ENCODE data around the gene FXYD3. TPM values are rescaled to one million over a fixed set of nuclear protein-coding genes. Genes with fewer than 3 reads are reported as not detected.
"Not testable (repeated sequence)": the region's sequence is repeated elsewhere in the genome, so short reads cannot be mapped to it uniquely, and the experiment has no call there.

FXYD3 gene
- polyA plus RNA-seq, 1 of the 3 experiments (the other 2 are of a cell fraction): not detected

- no peak for TF ChIP-seq NRF1 (IDR thresholded peaks at IDR 0.05; ENCODE audit: low read depth, low read length)
Measured at GRCh38 chr19:35100588-35101533, 14.8 kb upstream of the FXYD3 start (continued).

- H3K79me2 ChIP-seq (ENCODE audit: insufficient read depth); H3F3A ChIP-seq (replicated peaks; ENCODE audit: insufficient read depth); H3K27me3 ChIP-seq (ENCODE audit: insufficient read depth); H2AFZ ChIP-seq (ENCODE audit: low read depth); H4K20me1 ChIP-seq (ENCODE audit: insufficient read depth); DNase-seq; H3K4me3 ChIP-seq (ENCODE audit: low read depth in 2 of 2, low read length in 1 of 2); H3K4me2 ChIP-seq; CTCF ChIA-PET; POLR2A ChIA-PET; H3K36me3 ChIP-seq (replicated peaks in 1 of 2; ENCODE audit: control insufficient read depth in 1 of 2, insufficient read depth in 2 of 2, low read length in 1 of 2); H3K9me2 ChIP-seq; H3K9me3 ChIP-seq; H3K9ac ChIP-seq; H3K4me1 ChIP-seq (ENCODE audit: control insufficient read depth in 1 of 2, insufficient read depth in 2 of 2, low read depth in 1 of 2, low read length in 1 of 2); H3K27ac ChIP-seq (ENCODE audit: low read depth in 2 of 2, low read length in 1 of 2): not testable (repeated sequence)
- WGBS (ENCODE audit: low lambda C conversion rate): 83% methylated on average over 10 of the region's 10 CpGs
Measured at GRCh38 chr19:35101949-35102348, 13.7 kb upstream of the FXYD3 start.

- H3K4me3 ChIP-seq (ENCODE audit: low read depth in 2 of 2, low read length in 1 of 2); H3K27ac ChIP-seq (ENCODE audit: low read depth in 2 of 2, low read length in 1 of 2); H3K9me2 ChIP-seq; H4K20me1 ChIP-seq (ENCODE audit: insufficient read depth); H3K36me3 ChIP-seq (replicated peaks in 1 of 2; ENCODE audit: control insufficient read depth in 1 of 2, insufficient read depth in 2 of 2, low read length in 1 of 2); H3F3A ChIP-seq (replicated peaks; ENCODE audit: insufficient read depth); POLR2A ChIA-PET; H3K9ac ChIP-seq; H3K27me3 ChIP-seq (ENCODE audit: insufficient read depth); H3K9me3 ChIP-seq; DNase-seq; H3K4me2 ChIP-seq; H2AFZ ChIP-seq (ENCODE audit: low read depth); H3K4me1 ChIP-seq (ENCODE audit: control insufficient read depth in 1 of 2, insufficient read depth in 2 of 2, low read depth in 1 of 2, low read length in 1 of 2); H3K79me2 ChIP-seq (ENCODE audit: insufficient read depth): not testable (repeated sequence)
- CTCF ChIA-PET: interaction anchor here (0.9 to 1.6 kb wide), 4 partner anchors 11 to 59 kb away, joined by 3 to 6 read pairs (median 4); no protein-coding TSS in a partner anchor
- 33% methylated on average over 10 of the region's 10 CpGs for WGBS (ENCODE audit: low lambda C conversion rate)
Measured at GRCh38 chr19:35103614-35104013, 12.0 kb upstream of the FXYD3 start.

- no peaks in the 10 kb centered on the region for H4K20me1 ChIP-seq (ENCODE audit: insufficient read depth)
- CTCF ChIA-PET: interaction anchor here (0.9 to 1.6 kb wide), 4 partner anchors 10 to 60 kb away, joined by 3 to 6 read pairs (median 4); no protein-coding TSS in a partner anchor
- no peak overlapping the region for H2AFZ ChIP-seq (ENCODE audit: low read depth)
- DNase-seq: no peak
- POLR2A ChIA-PET: no interaction called here
- no peak overlapping the region for H3K9ac ChIP-seq
- H3K27ac ChIP-seq (ENCODE audit: low read depth in 2 of 2, low read length in 1 of 2): no peak overlapping the region
- H3K79me2 ChIP-seq (ENCODE audit: insufficient read depth): no peaks in the 10 kb centered on the region
- no peak for TF ChIP-seq EP300 (IDR thresholded peaks at IDR 0.05; ENCODE audit: borderline replicate concordance in 1 of 2, low read depth in 1 of 2, low read length in 1 of 2)
- no peak for TF ChIP-seq FOSL2 (IDR thresholded peaks at IDR 0.05; ENCODE audit: borderline replicate concordance, low read depth)
- TF ChIP-seq ELF1 (IDR thresholded peaks at IDR 0.05): no peak
- TF ChIP-seq SMC3 (IDR thresholded peaks at IDR 0.05; ENCODE audit: low read depth, low read length): no peak
- TF ChIP-seq SIN3A (IDR thresholded peaks at IDR 0.05; ENCODE audit: borderline replicate concordance, low read depth, low read length): no peak
- TF ChIP-seq MXI1 (IDR thresholded peaks at IDR 0.05; ENCODE audit: low read depth, low read length): no peak
- no peak for TF ChIP-seq REST (IDR thresholded peaks at IDR 0.05; ENCODE audit: low read depth, low read length)
- TF ChIP-seq NRF1 (IDR thresholded peaks at IDR 0.05; ENCODE audit: low read depth, low read length): no peak
- TF ChIP-seq IRF3 (IDR thresholded peaks at IDR 0.05; ENCODE audit: low read depth, low read length): no peak
- no peaks in the 10 kb centered on the region for H3K27me3 ChIP-seq (ENCODE audit: insufficient read depth)
- H3F3A ChIP-seq (replicated peaks; ENCODE audit: insufficient read depth): peaks cover 4% of the 10 kb centered on the region
- no peak overlapping the region for H3K4me2 ChIP-seq
- H3K4me1 ChIP-seq (ENCODE audit: control insufficient read depth in 1 of 2, insufficient read depth in 2 of 2, low read depth in 1 of 2, low read length in 1 of 2): no peaks in the 10 kb centered on the region
- no peaks in the 10 kb centered on the region for H3K9me2 ChIP-seq
- no peaks in the 10 kb centered on the region for H3K36me3 ChIP-seq (replicated peaks in 1 of 2; ENCODE audit: control insufficient read depth in 1 of 2, insufficient read depth in 2 of 2, low read length in 1 of 2)
- H3K9me3 ChIP-seq: no peaks in the 10 kb centered on the region
- H3K4me3 ChIP-seq (ENCODE audit: low read depth in 2 of 2, low read length in 1 of 2): no peak overlapping the region
- 75% methylated on average over 1 of the region's 11 CpGs for WGBS (ENCODE audit: low lambda C conversion rate)
Measured at GRCh38 chr19:35104361-35104760, 11.3 kb upstream of the FXYD3 start.

Measured in SK-N-SH (cell line).